Omental fat pad (tissue), 4 donors: Measurements from ENCODE around the gene DMRTB1. TPM values are rescaled to one million over a fixed set of nuclear protein-coding genes. Genes with fewer than 3 reads are reported as not detected.

ENCODE experiments used
- ATAC-seq: fragments of 150-250 bp; one replicate; pipeline ENCODE4 v1.9.1; 2016; ENCODE audit warnings: mild to moderate bottlenecking, moderate library complexity; ENCODE audit not compliant: low FRiP score
- DNase-seq: peaks from one replicate; pipeline ENCODE4 v3.0.0-alpha.2; 2019; ENCODE audit warnings: low spot score
- total RNA-seq, 4 donors: library from RNA; depleted of rRNA; stranded (reverse); fragments of >200 nt; gene quantifications; one replicate each; pipeline ENCODE4 v1.1.0, GENCODE V29; 2016
- TF ChIP-seq, protein P1 (sequence below), 3 donors: fragments of 450-650 bp; IDR thresholded peaks; one replicate each; pipeline ENCODE4 v1.5.1; 2016 to 2017; ENCODE audit warnings: antibody characterized with exemption in 3 of 3, mild to moderate bottlenecking in 3 of 3, moderate library complexity in 2 of 3

Gene DMRTB1
- total RNA-seq, 4 donors from 2014 or later, result not detected

DNA sequence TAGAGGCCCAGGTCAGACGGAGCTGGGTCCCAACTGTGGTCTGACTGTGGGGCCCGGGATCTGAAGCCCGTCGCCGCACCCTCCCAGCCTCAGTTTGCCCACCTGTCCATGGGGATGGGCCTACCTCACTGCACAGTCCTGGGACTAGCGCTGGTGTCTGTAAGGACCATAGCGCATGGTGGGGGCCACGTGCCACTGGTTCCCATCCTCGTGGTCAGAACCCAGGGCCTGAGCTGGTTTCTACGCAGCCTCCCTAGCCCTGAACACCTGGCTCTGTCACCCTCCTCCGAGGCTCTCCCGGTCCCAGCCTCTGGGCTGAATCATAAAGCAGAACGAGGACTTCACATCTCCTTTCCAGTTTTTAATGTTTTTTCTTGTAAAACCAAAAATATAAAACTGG is 46.7 kb downstream of the DMRTB1 start:
- DNase-seq, result no peak
- TF ChIP-seq, protein P1, sequence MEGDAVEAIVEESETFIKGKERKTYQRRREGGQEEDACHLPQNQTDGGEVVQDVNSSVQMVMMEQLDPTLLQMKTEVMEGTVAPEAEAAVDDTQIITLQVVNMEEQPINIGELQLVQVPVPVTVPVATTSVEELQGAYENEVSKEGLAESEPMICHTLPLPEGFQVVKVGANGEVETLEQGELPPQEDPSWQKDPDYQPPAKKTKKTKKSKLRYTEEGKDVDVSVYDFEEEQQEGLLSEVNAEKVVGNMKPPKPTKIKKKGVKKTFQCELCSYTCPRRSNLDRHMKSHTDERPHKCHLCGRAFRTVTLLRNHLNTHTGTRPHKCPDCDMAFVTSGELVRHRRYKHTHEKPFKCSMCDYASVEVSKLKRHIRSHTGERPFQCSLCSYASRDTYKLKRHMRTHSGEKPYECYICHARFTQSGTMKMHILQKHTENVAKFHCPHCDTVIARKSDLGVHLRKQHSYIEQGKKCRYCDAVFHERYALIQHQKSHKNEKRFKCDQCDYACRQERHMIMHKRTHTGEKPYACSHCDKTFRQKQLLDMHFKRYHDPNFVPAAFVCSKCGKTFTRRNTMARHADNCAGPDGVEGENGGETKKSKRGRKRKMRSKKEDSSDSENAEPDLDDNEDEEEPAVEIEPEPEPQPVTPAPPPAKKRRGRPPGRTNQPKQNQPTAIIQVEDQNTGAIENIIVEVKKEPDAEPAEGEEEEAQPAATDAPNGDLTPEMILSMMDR (IDR thresholded peaks at IDR 0.05), result no peak
- ATAC-seq, result no peak

DNA sequence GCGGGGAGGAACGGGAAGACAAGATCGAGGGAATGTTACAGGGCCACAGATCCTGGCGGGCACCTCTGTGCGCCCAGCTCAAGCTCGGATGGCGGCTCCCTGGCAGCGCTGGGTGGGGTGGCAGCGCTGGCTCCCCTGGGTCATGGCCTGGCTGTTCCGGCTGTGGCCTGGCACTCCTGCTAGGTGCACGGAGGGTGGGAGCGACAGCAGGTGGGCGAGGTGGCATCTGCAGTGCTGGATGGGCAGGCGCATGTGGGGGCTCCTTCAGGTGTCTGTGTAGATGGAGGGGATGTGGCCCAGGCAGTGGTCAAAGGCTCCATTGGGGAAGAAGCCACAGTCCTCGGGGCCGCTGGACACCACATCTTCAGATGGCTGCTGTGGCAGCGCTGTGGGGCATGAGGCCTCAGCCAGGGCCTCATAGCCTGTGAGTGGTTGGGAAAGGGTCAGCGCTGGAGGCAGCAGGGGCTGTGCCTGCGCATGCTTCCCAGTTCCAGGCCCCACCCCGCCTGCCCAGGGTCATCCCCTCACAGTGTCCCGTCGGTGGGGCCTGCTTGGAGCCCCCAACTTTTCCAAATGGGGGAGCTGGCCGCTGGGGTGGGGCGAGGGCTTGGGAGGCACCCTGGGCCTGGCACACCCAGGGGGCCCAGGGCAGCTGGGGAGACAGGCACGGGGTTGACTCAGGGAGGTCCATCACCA is 47.3 kb downstream of the DMRTB1 start:
- ATAC-seq, result no peak
- TF ChIP-seq, protein P1 (IDR thresholded peaks at IDR 0.05), result no peak

DNA sequence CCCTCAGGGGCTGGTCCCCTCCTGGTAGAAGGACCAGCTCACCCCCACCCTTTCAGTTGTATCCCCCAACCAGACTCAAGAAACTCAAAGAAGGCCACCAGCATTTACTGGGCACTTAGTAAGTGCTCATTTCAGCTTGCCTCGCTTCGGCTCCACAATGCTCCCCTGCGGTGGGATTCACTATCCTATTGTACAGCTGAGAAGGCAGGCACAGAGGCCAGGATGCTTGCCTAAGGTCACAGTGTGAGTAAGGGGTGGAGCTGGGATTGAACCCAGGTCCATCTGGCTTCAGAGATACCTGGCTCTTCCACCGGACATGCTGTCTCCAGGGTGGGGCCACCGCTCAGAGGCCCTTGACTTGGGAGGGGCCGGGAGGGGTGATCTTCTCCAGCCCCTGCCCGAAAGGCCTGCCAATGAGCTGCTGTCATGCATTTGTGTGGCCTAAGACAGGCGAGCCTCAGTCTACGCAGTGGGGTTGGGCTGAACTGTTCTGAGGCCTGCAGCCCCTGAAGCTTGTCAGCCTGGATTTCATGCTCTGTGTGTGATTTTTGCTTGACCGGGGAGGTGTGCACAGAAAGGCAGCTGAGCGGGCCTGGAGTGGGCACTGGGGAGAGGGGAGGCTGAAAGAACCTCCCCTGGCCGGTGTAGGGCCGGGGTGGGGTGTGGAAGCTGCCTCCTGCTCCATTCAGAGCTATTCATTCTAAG is 48.1 kb downstream of the DMRTB1 start:
- ATAC-seq, result no peak
- no peak for DNase-seq
- TF ChIP-seq, protein P1 (IDR thresholded peaks at IDR 0.05), result no peak

More for the DNA sequence above, 47.3 kb downstream of the DMRTB1 start:
- no peak for DNase-seq

DNA sequence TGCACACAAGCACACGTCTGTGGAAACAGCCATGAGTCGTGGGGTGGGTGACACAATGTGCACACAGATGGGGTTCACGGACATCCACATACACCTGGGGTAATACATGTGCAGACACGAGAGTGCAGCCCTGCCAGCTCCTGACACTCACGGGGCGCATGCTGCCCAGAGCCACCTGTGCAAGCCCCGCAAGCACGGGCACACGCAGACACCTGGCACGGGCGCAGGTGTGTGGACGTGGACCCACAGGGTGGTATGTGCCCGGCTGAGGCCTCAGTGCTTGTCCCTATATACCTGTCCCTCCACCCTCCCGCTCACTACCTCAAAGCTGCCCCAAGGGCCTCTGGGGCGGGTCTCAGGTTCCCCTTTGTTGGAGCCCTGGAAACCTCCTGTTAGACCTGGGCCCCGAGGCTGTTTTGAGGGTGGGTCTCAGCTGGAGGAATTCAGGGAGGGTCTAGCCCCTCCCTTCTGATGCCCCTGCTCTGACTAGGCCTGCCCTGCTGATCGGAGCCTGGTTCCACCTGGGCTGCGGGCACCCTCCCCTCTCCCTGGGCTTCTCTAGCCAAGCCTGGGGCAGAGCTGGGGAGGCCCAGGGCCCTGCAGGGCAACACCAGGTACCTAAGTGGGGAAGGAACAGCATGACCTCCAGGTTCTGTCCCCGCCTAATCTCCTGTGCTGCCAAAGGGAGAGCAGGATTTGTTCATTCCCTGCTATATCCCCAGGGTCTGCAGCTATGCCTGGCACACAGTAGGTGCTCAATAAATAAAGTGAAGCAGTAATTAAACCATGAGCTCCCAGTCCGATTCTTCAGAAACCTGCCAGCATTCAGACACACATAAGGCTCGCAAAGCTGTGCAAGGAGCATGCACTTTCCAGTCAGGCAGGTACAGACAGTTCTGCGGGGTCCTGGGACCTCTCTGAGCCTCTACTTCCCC is 49.1 kb downstream of the DMRTB1 start:
- no peak for ATAC-seq
- TF ChIP-seq, protein P1 (IDR thresholded peaks at IDR 0.05), result no peak
- DNase-seq, result no peak

DNA sequence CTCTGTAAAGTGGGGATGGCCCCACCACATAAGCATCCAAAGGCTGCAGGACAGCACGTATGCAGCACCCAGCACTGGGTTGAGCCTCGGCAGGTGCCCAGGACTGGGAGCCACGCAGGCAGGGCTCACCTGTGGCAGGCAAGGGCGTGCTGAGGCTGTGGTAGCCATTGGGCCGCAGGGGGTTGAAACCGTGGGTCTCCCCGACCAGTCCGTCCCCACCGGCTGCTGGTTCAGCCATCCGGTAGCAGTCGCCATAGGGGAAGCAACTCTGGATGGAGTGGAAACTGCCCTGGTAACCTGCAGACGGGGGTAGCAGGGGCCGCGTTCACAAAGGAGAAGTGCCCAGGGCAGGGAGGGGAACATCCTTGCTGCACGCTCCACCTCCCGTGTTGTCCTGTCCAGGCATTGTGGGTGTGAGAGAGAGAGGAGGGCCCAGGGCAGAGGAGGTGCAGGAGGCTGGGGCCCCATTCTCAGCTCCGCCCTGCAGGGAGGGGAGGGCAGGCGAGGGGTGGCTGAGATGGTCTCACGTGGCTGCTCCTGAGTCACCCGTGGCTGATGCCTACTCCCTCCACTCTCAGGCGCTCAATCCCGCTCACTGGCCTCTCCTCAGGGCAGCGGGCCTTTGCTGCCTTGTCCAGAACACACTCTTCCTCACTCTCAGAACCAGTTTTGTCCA is 49.9 kb downstream of the DMRTB1 start:
- ATAC-seq (peak; percentile 50), DNase-seq (no peak)
- TF ChIP-seq, protein P1 (IDR thresholded peaks at IDR 0.05), result no peak

DNA sequence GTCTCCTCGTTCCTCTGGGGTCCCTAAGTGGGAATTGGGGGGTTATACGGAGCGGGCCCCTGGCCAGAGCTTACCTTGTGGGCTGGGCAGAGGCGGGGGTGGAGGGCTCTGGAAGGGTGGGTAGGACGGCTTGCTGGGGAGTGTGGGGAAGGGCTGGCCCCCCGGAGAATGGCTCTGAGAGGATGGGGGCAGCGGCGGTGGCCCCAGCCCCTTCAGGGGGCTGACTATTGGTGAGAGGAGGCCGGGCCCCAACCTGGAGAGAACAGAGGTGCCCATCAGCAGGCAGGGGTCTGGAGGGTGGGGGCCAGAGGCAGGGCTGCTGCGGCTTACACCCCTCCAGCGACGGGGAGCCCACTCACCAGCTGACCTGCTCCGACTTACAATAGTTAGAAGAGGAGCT is 50.6 kb downstream of the DMRTB1 start:
- no peak for ATAC-seq
- TF ChIP-seq, protein P1 (IDR thresholded peaks at IDR 0.05), result no peak
- DNase-seq, result no peak
